HEK293 (cell line): ENCODE data around the gene SLC32A1.

ENCODE experiments used
- CTCF ChIP-seq: fragments of 450-650 bp; formaldehyde crosslinking; IDR thresholded peaks from 2 replicates; pipeline ENCODE4 v1.5.1; 2016; ENCODE audit warnings: missing biosample characterization, missing genetic modification characterization
- ELK4 ChIP-seq: IDR thresholded peaks from 2 replicates; pipeline ENCODE4 v1.6.1; 2011; ENCODE audit warnings: mild to moderate bottlenecking, low read depth, low read length, borderline replicate concordance
- IKZF3 ChIP-seq: fragments of 450-650 bp; IDR thresholded peaks from 2 replicates; pipeline ENCODE4 v1.5.0; 2018; ENCODE audit warnings: missing biosample characterization, mild to moderate bottlenecking, missing genetic modification characterization, moderate library complexity
- KLF17 ChIP-seq: fragments of 450-650 bp; formaldehyde crosslinking; IDR thresholded peaks from 2 replicates; pipeline ENCODE4 v1.5.1; 2016; ENCODE audit warnings: missing biosample characterization, missing genetic modification characterization
- PATZ1 ChIP-seq: fragments of 450-650 bp; formaldehyde crosslinking; IDR thresholded peaks from 2 replicates; pipeline ENCODE4 v1.5.1; 2016; ENCODE audit warnings: missing biosample characterization, missing genetic modification characterization
- ZBTB10 ChIP-seq: fragments of 450-650 bp; formaldehyde crosslinking; IDR thresholded peaks from 2 replicates; pipeline ENCODE4 v1.5.1; 2016; ENCODE audit warnings: missing biosample characterization, missing genetic modification characterization
- ZEB2 ChIP-seq: fragments of 450-650 bp; formaldehyde crosslinking; IDR thresholded peaks from 2 replicates; pipeline ENCODE4 v1.5.1; 2016; ENCODE audit warnings: missing biosample characterization, missing genetic modification characterization
- ZFP3 ChIP-seq: fragments of 450-650 bp; formaldehyde crosslinking; IDR thresholded peaks from 2 replicates; pipeline ENCODE4 v1.5.1; 2016; ENCODE audit warnings: low read depth, missing biosample characterization, missing genetic modification characterization
- ZNF114 ChIP-seq: fragments of 450-650 bp; formaldehyde crosslinking; IDR thresholded peaks from 2 replicates; pipeline ENCODE4 v1.5.0; 2017; ENCODE audit warnings: missing biosample characterization, missing genetic modification characterization
- ZNF155 ChIP-seq: fragments of 450-650 bp; formaldehyde crosslinking; IDR thresholded peaks from 2 replicates; pipeline ENCODE4 v1.5.1; 2016; ENCODE audit warnings: missing biosample characterization, missing genetic modification characterization
- ZNF362 ChIP-seq: fragments of 450-650 bp; formaldehyde crosslinking; IDR thresholded peaks from 2 replicates; pipeline ENCODE4 v1.5.1; 2016; ENCODE audit warnings: missing biosample characterization, missing genetic modification characterization
- ZNF433 ChIP-seq: fragments of 450-650 bp; formaldehyde crosslinking; IDR thresholded peaks from 2 replicates; pipeline ENCODE4 v1.5.1; 2016; ENCODE audit warnings: missing biosample characterization, missing genetic modification characterization, low read depth
- ZNF48 ChIP-seq: fragments of 450-650 bp; formaldehyde crosslinking; IDR thresholded peaks from 2 replicates; pipeline ENCODE4 v1.5.1; 2016; ENCODE audit warnings: missing biosample characterization, missing genetic modification characterization
- ZNF501 ChIP-seq: fragments of 450-650 bp; formaldehyde crosslinking; IDR thresholded peaks from 2 replicates; pipeline ENCODE4 v1.5.1; 2016; ENCODE audit warnings: missing biosample characterization, missing genetic modification characterization
- ZNF544 ChIP-seq: fragments of 450-650 bp; formaldehyde crosslinking; IDR thresholded peaks from 2 replicates; pipeline ENCODE4 v1.5.0; 2017; ENCODE audit warnings: missing biosample characterization, missing genetic modification characterization
- ZNF571 ChIP-seq: fragments of 450-650 bp; formaldehyde crosslinking; IDR thresholded peaks from 2 replicates; pipeline ENCODE4 v1.5.0; 2017; ENCODE audit warnings: missing biosample characterization, missing genetic modification characterization
- ZNF600 ChIP-seq: fragments of 450-650 bp; formaldehyde crosslinking; IDR thresholded peaks from 2 replicates; pipeline ENCODE4 v1.5.1; 2016; ENCODE audit warnings: missing biosample characterization, missing genetic modification characterization
- ZNF610 ChIP-seq: fragments of 450-650 bp; formaldehyde crosslinking; IDR thresholded peaks from 2 replicates; pipeline ENCODE4 v1.5.1; 2016; ENCODE audit warnings: missing biosample characterization, missing genetic modification characterization, borderline replicate concordance
- ZNF76 ChIP-seq: fragments of 450-650 bp; formaldehyde crosslinking; IDR thresholded peaks from 2 replicates; pipeline ENCODE4; 2016; ENCODE audit warnings: low read depth, missing biosample characterization, missing genetic modification characterization, borderline replicate concordance
- ZNF777 ChIP-seq: fragments of 450-650 bp; formaldehyde crosslinking; IDR thresholded peaks from 2 replicates; pipeline ENCODE4 v1.5.1; 2017; ENCODE audit warnings: missing biosample characterization, missing genetic modification characterization, borderline replicate concordance
- ZNF791 ChIP-seq: fragments of 450-650 bp; formaldehyde crosslinking; IDR thresholded peaks from 2 replicates; pipeline ENCODE4 v1.5.1; 2016; ENCODE audit warnings: missing biosample characterization, missing genetic modification characterization
- TF ChIP-seq, protein P1 (sequence below): fragments of 450-650 bp; IDR thresholded peaks from 2 replicates; pipeline ENCODE4 v1.5.1; 2018; ENCODE audit warnings: missing biosample characterization, mild to moderate bottlenecking, missing genetic modification characterization
- TF ChIP-seq, protein P2 (sequence below): fragments of 450-650 bp; formaldehyde crosslinking; IDR thresholded peaks from 2 replicates; pipeline ENCODE4 v1.5.1; 2016; ENCODE audit warnings: missing biosample characterization, missing genetic modification characterization

Gene SLC32A1

GRCh38 chr20:38748097-38748860 lies 24.0 kb downstream of the SLC32A1 start, which contains the start of gene ACTR5 (continued):
- TF ChIP-seq ELK4 (no peak), ZNF600 (tag by site-specific recombination) (peak; percentile 62; the same call in 1 of the 2 replicates), ZNF571 (tag by site-specific recombination) (no peak), ZNF501 (tag by site-specific recombination) (no peak), ZNF544 (tag by site-specific recombination) (no peak), ZNF76 (tag by site-specific recombination) (peak; percentile 20; the same call in 1 of the 2 replicates), ZNF791 (tag by site-specific recombination) (no peak), IKZF3 (tag by site-specific recombination) (no peak), ZNF362 (tag by site-specific recombination) (no peak), ZEB2 (tag by site-specific recombination) (peak; percentile 53), CTCF (no peak), ZNF114 (tag by site-specific recombination) (no peak), PATZ1 (tag by site-specific recombination) (peak; percentile 66), ZNF777 (tag by site-specific recombination) (peak; percentile 50; the same call in 1 of the 2 replicates), ZNF155 (tag by site-specific recombination) (no peak), ZNF48 (no peak), KLF17 (tag by site-specific recombination) (peak; percentile 38; the same call in 1 of the 2 replicates), ZBTB10 (tag by site-specific recombination) (no peak), ZNF433 (tag by site-specific recombination) (no peak), ZNF610 (tag by site-specific recombination) (no peak), ZFP3 (tag by site-specific recombination) (no peak)
- TF ChIP-seq, protein P1, sequence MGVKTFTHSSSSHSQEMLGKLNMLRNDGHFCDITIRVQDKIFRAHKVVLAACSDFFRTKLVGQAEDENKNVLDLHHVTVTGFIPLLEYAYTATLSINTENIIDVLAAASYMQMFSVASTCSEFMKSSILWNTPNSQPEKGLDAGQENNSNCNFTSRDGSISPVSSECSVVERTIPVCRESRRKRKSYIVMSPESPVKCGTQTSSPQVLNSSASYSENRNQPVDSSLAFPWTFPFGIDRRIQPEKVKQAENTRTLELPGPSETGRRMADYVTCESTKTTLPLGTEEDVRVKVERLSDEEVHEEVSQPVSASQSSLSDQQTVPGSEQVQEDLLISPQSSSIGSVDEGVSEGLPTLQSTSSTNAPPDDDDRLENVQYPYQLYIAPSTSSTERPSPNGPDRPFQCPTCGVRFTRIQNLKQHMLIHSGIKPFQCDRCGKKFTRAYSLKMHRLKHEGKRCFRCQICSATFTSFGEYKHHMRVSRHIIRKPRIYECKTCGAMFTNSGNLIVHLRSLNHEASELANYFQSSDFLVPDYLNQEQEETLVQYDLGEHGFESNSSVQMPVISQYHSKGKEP (tag by site-specific recombination), result no peak
- TF ChIP-seq, protein P2, sequence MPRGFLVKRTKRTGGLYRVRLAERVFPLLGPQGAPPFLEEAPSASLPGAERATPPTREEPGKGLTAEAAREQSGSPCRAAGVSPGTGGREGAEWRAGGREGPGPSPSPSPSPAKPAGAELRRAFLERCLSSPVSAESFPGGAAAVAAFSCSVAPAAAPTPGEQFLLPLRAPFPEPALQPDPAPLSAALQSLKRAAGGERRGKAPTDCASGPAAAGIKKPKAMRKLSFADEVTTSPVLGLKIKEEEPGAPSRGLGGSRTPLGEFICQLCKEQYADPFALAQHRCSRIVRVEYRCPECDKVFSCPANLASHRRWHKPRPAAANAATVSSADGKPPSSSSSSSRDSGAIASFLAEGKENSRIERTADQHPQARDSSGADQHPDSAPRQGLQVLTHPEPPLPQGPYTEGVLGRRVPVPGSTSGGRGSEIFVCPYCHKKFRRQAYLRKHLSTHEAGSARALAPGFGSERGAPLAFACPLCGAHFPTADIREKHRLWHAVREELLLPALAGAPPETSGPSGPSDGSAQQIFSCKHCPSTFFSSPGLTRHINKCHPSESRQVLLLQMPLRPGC (tag by site-specific recombination), result no peak
